BE2C (cell line): Measurements from ENCODE around the gene TSN.

Experiments
- DNase-seq: peaks from one replicate; pipeline ENCODE4 v3.0.0-alpha.2; 2020
- H3K27me3 ChIP-seq: fragments of 250-450 bp; sonication (Bioruptor Pico); 2 replicates; pipeline ENCODE4 v1.5.1; 2020; ENCODE audit warnings: mild to moderate bottlenecking
- H3K36me3 ChIP-seq: fragments of 250-450 bp; sonication (Bioruptor Pico); 2 replicates; pipeline ENCODE4 v1.5.1; 2020; ENCODE audit warnings: mild to moderate bottlenecking
- H3K4me1 ChIP-seq: fragments of 250-450 bp; sonication (Bioruptor Pico); 2 replicates; pipeline ENCODE4 v1.5.1; 2020
- H3K4me3 ChIP-seq: 2 replicates; pipeline ENCODE4 v1.5.1; 2011; ENCODE audit warnings: low read depth, low read length
- H3K9me3 ChIP-seq: fragments of 250-450 bp; sonication (Bioruptor Pico); 2 replicates; pipeline ENCODE4 v1.5.1; 2020
- CTCF ChIP-seq: IDR thresholded peaks from 2 replicates; pipeline ENCODE4 v1.5.1; 2012; ENCODE audit warnings: mild to moderate bottlenecking, low read depth, low read length

The TSN gene

GRCh38 chr2:121776885-121777698 lies 21.6 kb downstream of the TSN start:
- no peak for DNase-seq
- H3K27me3 ChIP-seq, result no peaks in the 10 kb centered on the region
- no peak overlapping the region for H3K4me3 ChIP-seq
- H3K36me3 ChIP-seq, result no peaks in the 10 kb centered on the region
- TF ChIP-seq CTCF, result no peak
- no peaks in the 10 kb centered on the region for H3K9me3 ChIP-seq
- peaks cover 7% of the 10 kb centered on the region for H3K4me1 ChIP-seq

DNA sequence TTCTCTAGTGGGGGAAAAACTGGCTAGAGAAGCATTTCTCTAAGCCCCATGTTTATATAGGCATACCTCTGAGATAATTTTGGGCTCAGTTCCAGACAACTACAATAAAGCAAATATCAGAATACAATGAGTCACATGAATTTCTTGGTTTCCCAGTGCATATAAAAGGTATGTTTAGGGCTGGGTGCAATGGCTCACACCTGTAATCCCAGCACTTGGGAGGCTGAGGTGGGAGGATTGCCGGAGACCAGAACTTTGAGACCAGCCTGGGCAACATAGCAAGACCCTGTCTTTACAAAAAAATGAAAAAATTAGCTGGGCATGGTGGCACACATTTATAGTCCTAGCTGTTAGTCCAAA lies 22.2 kb downstream of the TSN start:
- Histone ChIP-seq H3K9me3 (no peaks in the 10 kb centered on the region), H3K27me3 (no peaks in the 10 kb centered on the region), H3K4me3 (no peak overlapping the region), H3K36me3 (no peaks in the 10 kb centered on the region), H3K4me1 (peaks cover 7% of the 10 kb centered on the region)
- TF ChIP-seq CTCF, result no peak
- DNase-seq, result no peak

DNA sequence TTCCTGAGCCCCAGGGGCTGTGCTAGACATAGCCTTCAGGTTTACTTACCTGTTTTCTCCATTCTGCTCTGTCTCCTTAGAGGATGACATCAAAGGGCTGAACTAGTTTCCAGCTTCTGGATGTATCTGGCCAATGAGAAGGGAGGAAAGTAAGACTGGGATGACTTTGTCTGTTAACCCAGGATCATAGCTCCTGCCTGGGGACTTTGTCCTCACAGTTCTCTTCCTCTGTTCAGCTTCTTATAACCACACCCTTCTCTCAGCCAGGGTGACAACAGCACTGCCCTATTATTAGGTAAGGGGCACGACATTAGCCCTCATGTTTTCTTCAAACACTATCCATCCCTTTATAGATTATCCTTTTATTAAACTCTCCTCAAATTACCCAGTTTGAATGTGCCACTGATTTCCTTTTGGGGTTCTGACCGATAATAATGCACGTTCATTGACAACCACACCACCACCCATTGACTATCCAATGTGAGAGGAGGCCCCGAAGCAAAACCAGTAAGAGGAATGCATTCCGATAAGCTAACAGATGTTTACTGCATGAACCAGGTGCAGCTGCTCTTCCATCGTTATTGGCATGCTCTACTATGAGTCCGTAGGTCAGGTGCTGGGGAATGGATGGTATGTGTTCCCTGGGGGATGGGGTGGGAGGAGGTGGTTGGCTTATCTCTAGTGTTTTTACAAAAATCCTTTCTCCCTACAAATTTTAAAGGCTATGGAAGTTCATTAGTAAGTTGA lies 23.5 kb downstream of the TSN start:
- no peaks in the 10 kb centered on the region for H3K27me3 ChIP-seq
- H3K4me1 ChIP-seq, result no peaks in the 10 kb centered on the region; the same call in 1 of the 2 replicates
- no peak for DNase-seq
- H3K4me3 ChIP-seq, result no peak overlapping the region
- no peak for TF ChIP-seq CTCF
- no peaks in the 10 kb centered on the region for H3K36me3 ChIP-seq
- H3K9me3 ChIP-seq, result no peaks in the 10 kb centered on the region

DNA sequence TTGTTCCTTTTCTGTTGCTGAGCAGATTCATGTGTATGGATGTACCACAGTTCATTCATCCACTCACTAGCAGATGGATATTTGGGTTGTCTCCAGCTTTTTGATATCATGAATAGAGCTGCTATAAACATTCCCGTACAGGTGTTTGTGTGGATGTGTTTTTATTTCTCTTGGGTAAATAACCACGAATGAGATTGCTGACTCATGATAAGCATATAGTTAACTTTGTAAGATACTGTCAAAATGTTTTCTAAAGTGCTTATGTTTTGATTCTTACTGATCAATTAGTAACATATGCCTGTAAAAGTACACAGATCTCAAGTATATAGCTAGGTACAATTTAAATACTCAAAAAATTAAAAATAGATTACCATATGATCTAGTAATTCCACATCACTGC lies 27.7 kb downstream of the TSN start:
- Histone ChIP-seq H3K9me3 (no peaks in the 10 kb centered on the region), H3K27me3 (no peaks in the 10 kb centered on the region), H3K36me3 (no peaks in the 10 kb centered on the region), H3K4me1 (no peaks in the 10 kb centered on the region), H3K4me3 (no peak overlapping the region)
- DNase-seq, result no peak
- TF ChIP-seq CTCF, result no peak

- Histone ChIP-seq H3K9me3 (no peaks in the 10 kb centered on the region), H3K36me3 (no peaks in the 10 kb centered on the region), H3K4me3 (no peak overlapping the region), H3K27me3 (no peaks in the 10 kb centered on the region), H3K4me1 (no peaks in the 10 kb centered on the region)
- no peak for DNase-seq
- TF ChIP-seq CTCF, result no peak
Observed at GRCh38 chr2:121788685-121789084, 33.2 kb downstream of the TSN start.
